HEK293 (cell line): ENCODE results near the gene MRPS6.

Source experiments
- CTCF ChIP-seq: fragments of 450-650 bp; formaldehyde crosslinking; IDR thresholded peaks from 2 replicates; pipeline ENCODE4 v1.5.1; 2016; ENCODE audit warnings: missing biosample characterization, missing genetic modification characterization
- GLI4 ChIP-seq: fragments of 450-650 bp; formaldehyde crosslinking; IDR thresholded peaks from 2 replicates; pipeline ENCODE4 v1.5.1; 2016; ENCODE audit warnings: missing biosample characterization, missing genetic modification characterization
- OVOL3 ChIP-seq: fragments of 450-650 bp; formaldehyde crosslinking; IDR thresholded peaks from 2 replicates; pipeline ENCODE4 v1.5.1; 2016; ENCODE audit warnings: missing biosample characterization, missing genetic modification characterization
- ZBTB8A ChIP-seq: fragments of 450-650 bp; formaldehyde crosslinking; IDR thresholded peaks from 2 replicates; pipeline ENCODE4 v1.5.1; 2016; ENCODE audit warnings: missing biosample characterization, missing genetic modification characterization
- ZNF121 ChIP-seq: fragments of 450-650 bp; formaldehyde crosslinking; IDR thresholded peaks from 2 replicates; pipeline ENCODE4 v1.5.1; 2016; ENCODE audit warnings: missing biosample characterization, missing genetic modification characterization
- ZNF423 ChIP-seq: fragments of 450-650 bp; formaldehyde crosslinking; IDR thresholded peaks from 2 replicates; pipeline ENCODE4 v1.5.1; 2016; ENCODE audit warnings: missing biosample characterization, missing genetic modification characterization

- TF ChIP-seq CTCF (tag by site-specific recombination) (peak; percentile 23; the same call in 1 of the 2 replicates), ZNF423 (tag by site-specific recombination) (no peak), ZBTB8A (0 out of 2 replicates have a peak, but pooled peaks have one; percentile 13), GLI4 (tag by site-specific recombination) (no peak), OVOL3 (no peak), ZNF121 (tag by site-specific recombination) (no peak; the same call in 1 of the 2 replicates)
Observed at GRCh38 chr21:34073032-34073748, at the start of gene MRPS6, which contains the start of gene SLC5A3.
